Measurements from ENCODE around the gene RPL14.

DNA sequence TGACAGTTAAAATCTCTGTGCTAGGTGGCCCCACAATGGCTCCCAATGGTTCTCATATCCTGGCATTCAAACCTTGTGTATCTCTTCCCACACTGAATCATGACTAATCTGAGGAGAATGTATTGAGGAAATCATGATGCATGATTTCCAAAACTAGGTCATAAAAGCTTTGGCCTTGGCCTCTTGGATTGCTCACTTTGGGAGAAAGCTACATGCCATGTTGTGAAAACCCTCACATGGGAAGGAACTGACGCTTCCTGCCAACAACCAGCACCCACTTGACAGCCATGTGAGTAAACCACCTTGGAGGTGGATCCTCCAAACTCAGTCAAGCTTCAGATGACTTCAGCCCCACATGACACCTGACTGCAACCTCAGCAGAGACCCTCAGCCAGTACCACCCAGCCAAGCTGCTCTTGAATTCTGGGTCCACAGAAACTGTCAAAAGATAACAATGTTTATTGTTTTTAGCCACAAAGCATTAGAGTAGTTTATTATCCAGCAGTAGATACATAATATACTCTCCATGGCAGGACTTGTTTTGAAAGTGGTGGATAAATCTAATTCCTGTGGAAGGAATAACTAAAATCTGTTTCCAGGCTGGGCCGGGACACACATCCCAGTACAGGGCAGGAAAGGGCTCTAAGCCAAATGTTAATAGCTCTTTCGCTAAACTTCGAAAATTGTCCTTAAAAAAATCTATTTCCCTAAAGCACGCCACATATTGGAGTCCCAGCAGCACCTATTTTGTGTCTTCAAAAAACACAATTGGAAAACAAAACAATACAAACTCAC, 47.7 kb downstream of the RPL14 start:
- TF ChIP-seq, protein P1, sequence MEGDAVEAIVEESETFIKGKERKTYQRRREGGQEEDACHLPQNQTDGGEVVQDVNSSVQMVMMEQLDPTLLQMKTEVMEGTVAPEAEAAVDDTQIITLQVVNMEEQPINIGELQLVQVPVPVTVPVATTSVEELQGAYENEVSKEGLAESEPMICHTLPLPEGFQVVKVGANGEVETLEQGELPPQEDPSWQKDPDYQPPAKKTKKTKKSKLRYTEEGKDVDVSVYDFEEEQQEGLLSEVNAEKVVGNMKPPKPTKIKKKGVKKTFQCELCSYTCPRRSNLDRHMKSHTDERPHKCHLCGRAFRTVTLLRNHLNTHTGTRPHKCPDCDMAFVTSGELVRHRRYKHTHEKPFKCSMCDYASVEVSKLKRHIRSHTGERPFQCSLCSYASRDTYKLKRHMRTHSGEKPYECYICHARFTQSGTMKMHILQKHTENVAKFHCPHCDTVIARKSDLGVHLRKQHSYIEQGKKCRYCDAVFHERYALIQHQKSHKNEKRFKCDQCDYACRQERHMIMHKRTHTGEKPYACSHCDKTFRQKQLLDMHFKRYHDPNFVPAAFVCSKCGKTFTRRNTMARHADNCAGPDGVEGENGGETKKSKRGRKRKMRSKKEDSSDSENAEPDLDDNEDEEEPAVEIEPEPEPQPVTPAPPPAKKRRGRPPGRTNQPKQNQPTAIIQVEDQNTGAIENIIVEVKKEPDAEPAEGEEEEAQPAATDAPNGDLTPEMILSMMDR (IDR thresholded peaks at IDR 0.05; ENCODE audit: insufficient read depth, low read length): no peak
- TF ChIP-seq, protein P2, sequence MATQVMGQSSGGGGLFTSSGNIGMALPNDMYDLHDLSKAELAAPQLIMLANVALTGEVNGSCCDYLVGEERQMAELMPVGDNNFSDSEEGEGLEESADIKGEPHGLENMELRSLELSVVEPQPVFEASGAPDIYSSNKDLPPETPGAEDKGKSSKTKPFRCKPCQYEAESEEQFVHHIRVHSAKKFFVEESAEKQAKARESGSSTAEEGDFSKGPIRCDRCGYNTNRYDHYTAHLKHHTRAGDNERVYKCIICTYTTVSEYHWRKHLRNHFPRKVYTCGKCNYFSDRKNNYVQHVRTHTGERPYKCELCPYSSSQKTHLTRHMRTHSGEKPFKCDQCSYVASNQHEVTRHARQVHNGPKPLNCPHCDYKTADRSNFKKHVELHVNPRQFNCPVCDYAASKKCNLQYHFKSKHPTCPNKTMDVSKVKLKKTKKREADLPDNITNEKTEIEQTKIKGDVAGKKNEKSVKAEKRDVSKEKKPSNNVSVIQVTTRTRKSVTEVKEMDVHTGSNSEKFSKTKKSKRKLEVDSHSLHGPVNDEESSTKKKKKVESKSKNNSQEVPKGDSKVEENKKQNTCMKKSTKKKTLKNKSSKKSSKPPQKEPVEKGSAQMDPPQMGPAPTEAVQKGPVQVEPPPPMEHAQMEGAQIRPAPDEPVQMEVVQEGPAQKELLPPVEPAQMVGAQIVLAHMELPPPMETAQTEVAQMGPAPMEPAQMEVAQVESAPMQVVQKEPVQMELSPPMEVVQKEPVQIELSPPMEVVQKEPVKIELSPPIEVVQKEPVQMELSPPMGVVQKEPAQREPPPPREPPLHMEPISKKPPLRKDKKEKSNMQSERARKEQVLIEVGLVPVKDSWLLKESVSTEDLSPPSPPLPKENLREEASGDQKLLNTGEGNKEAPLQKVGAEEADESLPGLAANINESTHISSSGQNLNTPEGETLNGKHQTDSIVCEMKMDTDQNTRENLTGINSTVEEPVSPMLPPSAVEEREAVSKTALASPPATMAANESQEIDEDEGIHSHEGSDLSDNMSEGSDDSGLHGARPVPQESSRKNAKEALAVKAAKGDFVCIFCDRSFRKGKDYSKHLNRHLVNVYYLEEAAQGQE (IDR thresholded peaks at IDR 0.05; ENCODE audit: insufficient replicate concordance, low read depth): no peak
- TF ChIP-seq POLR2AphosphoS5 (IDR thresholded peaks at IDR 0.05; ENCODE audit: low read depth) (no peak), GABPA (IDR thresholded peaks at IDR 0.05; ENCODE audit: low read depth) (no peak)

All from HL-60 (cell line).